ENCODE measurements around the gene KCNS3.

KCNS3 gene

DNA sequence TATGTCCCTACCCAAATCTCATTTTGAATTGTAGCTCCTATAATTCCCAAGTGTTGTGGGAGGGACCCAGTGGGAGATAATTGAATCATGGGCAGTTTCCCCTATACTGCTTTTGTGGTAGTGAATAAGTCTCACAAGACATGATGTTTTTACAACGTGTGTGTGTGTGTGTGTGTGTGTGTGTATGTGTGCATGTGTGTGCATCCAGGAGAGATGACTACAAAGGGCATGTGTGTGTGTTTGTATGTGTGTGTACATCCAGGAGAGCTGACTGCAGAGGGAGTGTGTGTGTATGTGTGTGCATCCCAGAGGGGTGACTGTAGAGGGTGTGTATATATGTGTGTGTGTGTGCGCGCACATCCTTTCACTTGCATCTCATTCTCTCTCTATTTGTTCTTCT lies 86.7 kb downstream of the KCNS3 start:
- no peak for TF ChIP-seq TCF4 (CRISPR knock-in tag; IDR thresholded peaks at IDR 0.05; ENCODE audit: borderline replicate concordance)
- TF ChIP-seq SNAI2 (CRISPR knock-in tag; IDR thresholded peaks at IDR 0.05): no peak
- no peak for TF ChIP-seq ARNTL (CRISPR knock-in tag; IDR thresholded peaks at IDR 0.05; ENCODE audit: borderline replicate concordance, low read depth)
- TF ChIP-seq GLIS3 (CRISPR knock-in tag; IDR thresholded peaks at IDR 0.05): no peak
- TF ChIP-seq ZC3H10 (CRISPR knock-in tag; IDR thresholded peaks at IDR 0.05): no peak
- TF ChIP-seq, protein P1, sequence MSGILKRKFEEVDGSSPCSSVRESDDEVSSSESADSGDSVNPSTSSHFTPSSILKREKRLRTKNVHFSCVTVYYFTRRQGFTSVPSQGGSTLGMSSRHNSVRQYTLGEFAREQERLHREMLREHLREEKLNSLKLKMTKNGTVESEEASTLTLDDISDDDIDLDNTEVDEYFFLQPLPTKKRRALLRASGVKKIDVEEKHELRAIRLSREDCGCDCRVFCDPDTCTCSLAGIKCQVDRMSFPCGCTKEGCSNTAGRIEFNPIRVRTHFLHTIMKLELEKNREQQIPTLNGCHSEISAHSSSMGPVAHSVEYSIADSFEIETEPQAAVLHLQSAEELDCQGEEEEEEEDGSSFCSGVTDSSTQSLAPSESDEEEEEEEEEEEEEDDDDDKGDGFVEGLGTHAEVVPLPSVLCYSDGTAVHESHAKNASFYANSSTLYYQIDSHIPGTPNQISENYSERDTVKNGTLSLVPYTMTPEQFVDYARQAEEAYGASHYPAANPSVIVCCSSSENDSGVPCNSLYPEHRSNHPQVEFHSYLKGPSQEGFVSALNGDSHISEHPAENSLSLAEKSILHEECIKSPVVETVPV (CRISPR knock-in tag; IDR thresholded peaks at IDR 0.05): no peak
- no peak for TF ChIP-seq PPARA (CRISPR knock-in tag; IDR thresholded peaks at IDR 0.05; ENCODE audit: borderline replicate concordance)
- no peak for ATAC-seq

DNA sequence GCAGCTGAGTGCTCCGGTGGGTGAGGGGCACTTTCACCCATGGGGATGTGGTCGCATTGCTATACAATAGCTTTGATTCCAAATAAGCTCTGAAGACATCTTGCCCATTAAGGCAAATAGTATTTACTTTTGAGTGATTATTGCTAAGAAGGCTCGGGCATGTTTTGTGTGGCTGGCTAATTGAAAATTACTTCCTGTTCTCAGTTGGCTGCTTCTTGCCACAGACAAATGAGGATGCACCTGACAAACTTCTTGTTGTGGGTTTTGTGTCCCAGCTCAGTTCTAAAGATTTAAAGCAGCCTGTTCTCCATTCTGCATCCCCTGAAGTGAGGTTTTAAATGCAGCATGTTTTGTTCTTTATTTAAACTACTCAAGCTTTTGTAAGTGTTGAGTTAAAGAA lies 88.3 kb downstream of the KCNS3 start:
- TF ChIP-seq ZFP3 (CRISPR knock-in tag; IDR thresholded peaks at IDR 0.05) (no peak), OSR1 (CRISPR knock-in tag; IDR thresholded peaks at IDR 0.05) (no peak), ARNTL (CRISPR knock-in tag; IDR thresholded peaks at IDR 0.05; ENCODE audit: borderline replicate concordance, low read depth) (no peak), TCF4 (CRISPR knock-in tag; IDR thresholded peaks at IDR 0.05; ENCODE audit: borderline replicate concordance) (no peak), TOX (CRISPR knock-in tag; IDR thresholded peaks at IDR 0.05; ENCODE audit: borderline replicate concordance) (no peak), GLIS3 (CRISPR knock-in tag; IDR thresholded peaks at IDR 0.05) (no peak), ZNF70 (CRISPR knock-in tag; IDR thresholded peaks at IDR 0.05) (no peak), ISL1 (CRISPR knock-in tag; IDR thresholded peaks at IDR 0.05) (no peak), BACH2 (CRISPR knock-in tag; IDR thresholded peaks at IDR 0.05; ENCODE audit: borderline replicate concordance) (no peak), SNAI2 (CRISPR knock-in tag; IDR thresholded peaks at IDR 0.05) (no peak), ZNF565 (CRISPR knock-in tag; conservative IDR thresholded peaks at IDR 0.05; ENCODE audit: low read depth) (no peak), ZC3H10 (CRISPR knock-in tag; IDR thresholded peaks at IDR 0.05) (no peak)
- TF ChIP-seq, protein P2, sequence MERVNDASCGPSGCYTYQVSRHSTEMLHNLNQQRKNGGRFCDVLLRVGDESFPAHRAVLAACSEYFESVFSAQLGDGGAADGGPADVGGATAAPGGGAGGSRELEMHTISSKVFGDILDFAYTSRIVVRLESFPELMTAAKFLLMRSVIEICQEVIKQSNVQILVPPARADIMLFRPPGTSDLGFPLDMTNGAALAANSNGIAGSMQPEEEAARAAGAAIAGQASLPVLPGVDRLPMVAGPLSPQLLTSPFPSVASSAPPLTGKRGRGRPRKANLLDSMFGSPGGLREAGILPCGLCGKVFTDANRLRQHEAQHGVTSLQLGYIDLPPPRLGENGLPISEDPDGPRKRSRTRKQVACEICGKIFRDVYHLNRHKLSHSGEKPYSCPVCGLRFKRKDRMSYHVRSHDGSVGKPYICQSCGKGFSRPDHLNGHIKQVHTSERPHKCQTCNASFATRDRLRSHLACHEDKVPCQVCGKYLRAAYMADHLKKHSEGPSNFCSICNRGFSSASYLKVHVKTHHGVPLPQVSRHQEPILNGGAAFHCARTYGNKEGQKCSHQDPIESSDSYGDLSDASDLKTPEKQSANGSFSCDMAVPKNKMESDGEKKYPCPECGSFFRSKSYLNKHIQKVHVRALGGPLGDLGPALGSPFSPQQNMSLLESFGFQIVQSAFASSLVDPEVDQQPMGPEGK (CRISPR knock-in tag; IDR thresholded peaks at IDR 0.05; ENCODE audit: borderline replicate concordance): no peak
- TF ChIP-seq, protein P1 (CRISPR knock-in tag; IDR thresholded peaks at IDR 0.05): no peak
- ATAC-seq: no peak

DNA sequence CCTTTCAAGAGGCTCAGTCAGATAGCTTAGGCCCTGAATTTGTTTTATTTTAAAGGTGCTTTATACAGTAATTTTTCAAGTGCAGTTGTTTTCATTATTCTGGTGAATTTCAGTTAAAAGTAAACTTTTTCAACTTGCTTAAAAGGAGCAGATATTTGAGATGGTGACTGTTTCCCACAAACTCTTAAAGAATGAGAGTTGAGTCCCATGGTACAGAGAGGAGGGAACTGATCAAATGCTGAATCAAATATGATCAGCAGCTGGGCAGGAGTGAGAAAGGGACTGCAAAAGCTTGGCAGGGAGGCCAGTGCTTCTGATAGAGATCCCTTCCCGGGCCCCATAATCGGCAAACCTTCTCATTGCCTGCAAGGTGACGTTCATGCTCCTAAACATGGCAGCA lies 91.2 kb downstream of the KCNS3 start:
- ATAC-seq: no peak
- no peak for TF ChIP-seq OSR1 (CRISPR knock-in tag; IDR thresholded peaks at IDR 0.05)
- no peak for TF ChIP-seq ESRRG (CRISPR knock-in tag; IDR thresholded peaks at IDR 0.05)
- TF ChIP-seq PPARA (CRISPR knock-in tag; IDR thresholded peaks at IDR 0.05; ENCODE audit: borderline replicate concordance): no peak
- TF ChIP-seq BACH2 (CRISPR knock-in tag; IDR thresholded peaks at IDR 0.05; ENCODE audit: borderline replicate concordance): no peak
- no peak for TF ChIP-seq ZC3H10 (CRISPR knock-in tag; IDR thresholded peaks at IDR 0.05)
- no peak for TF ChIP-seq SNAI2 (CRISPR knock-in tag; IDR thresholded peaks at IDR 0.05)
- TF ChIP-seq TOX (CRISPR knock-in tag; IDR thresholded peaks at IDR 0.05; ENCODE audit: borderline replicate concordance): no peak
- TF ChIP-seq, protein P3, sequence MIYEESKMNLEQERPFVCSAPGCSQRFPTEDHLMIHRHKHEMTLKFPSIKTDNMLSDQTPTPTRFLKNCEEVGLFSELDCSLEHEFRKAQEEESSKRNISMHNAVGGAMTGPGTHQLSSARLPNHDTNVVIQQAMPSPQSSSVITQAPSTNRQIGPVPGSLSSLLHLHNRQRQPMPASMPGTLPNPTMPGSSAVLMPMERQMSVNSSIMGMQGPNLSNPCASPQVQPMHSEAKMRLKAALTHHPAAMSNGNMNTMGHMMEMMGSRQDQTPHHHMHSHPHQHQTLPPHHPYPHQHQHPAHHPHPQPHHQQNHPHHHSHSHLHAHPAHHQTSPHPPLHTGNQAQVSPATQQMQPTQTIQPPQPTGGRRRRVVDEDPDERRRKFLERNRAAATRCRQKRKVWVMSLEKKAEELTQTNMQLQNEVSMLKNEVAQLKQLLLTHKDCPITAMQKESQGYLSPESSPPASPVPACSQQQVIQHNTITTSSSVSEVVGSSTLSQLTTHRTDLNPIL (CRISPR knock-in tag; IDR thresholded peaks at IDR 0.05; ENCODE audit: low read depth): no peak
- TF ChIP-seq TCF4 (CRISPR knock-in tag; IDR thresholded peaks at IDR 0.05; ENCODE audit: borderline replicate concordance): no peak
- TF ChIP-seq ZNF565 (CRISPR knock-in tag; conservative IDR thresholded peaks at IDR 0.05; ENCODE audit: low read depth): no peak
- no peak for TF ChIP-seq ZNF8 (CRISPR knock-in tag; IDR thresholded peaks at IDR 0.05)
- no peak for TF ChIP-seq ZFP30 (CRISPR knock-in tag; IDR thresholded peaks at IDR 0.05)

DNA sequence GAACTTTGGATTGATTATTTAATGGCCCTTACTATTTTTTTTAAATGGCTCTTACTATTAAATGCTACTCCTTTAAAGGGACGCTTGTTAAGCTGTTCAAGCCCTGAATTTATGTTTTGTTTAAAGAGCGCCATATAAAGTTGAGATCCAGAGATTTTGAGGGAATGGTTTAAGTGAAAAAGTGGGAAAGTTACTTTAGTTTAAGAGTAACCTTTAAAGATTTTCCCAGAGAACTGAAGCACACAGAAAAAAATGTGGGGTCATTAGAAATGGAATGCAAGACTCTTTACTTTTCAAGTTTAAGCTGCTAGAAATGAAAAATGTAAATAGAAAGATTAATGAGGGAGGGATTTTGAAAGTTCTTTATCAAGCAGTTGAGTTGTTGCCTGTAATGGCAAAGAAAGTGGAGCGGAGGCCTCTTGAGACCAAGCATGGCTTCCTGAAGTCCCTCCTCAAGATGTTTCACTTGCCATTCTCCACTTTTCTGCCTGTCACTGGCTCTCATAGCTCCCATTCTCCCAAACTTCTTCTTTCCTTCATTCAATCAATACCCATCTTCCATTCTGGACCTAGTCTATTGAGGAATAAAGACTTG lies 93.2 kb downstream of the KCNS3 start:
- no peak for ATAC-seq
- TF ChIP-seq BACH2 (CRISPR knock-in tag; IDR thresholded peaks at IDR 0.05; ENCODE audit: borderline replicate concordance): no peak
- no peak for TF ChIP-seq RARB (CRISPR knock-in tag; IDR thresholded peaks at IDR 0.05)
- TF ChIP-seq, protein P3 (CRISPR knock-in tag; IDR thresholded peaks at IDR 0.05; ENCODE audit: low read depth): no peak
- no peak for TF ChIP-seq TCF4 (CRISPR knock-in tag; IDR thresholded peaks at IDR 0.05; ENCODE audit: borderline replicate concordance)
- no peak for TF ChIP-seq ZFP30 (CRISPR knock-in tag; IDR thresholded peaks at IDR 0.05)
- TF ChIP-seq OSR1 (CRISPR knock-in tag; IDR thresholded peaks at IDR 0.05): no peak
- no peak for TF ChIP-seq ESRRG (CRISPR knock-in tag; IDR thresholded peaks at IDR 0.05)
- TF ChIP-seq, protein P4, sequence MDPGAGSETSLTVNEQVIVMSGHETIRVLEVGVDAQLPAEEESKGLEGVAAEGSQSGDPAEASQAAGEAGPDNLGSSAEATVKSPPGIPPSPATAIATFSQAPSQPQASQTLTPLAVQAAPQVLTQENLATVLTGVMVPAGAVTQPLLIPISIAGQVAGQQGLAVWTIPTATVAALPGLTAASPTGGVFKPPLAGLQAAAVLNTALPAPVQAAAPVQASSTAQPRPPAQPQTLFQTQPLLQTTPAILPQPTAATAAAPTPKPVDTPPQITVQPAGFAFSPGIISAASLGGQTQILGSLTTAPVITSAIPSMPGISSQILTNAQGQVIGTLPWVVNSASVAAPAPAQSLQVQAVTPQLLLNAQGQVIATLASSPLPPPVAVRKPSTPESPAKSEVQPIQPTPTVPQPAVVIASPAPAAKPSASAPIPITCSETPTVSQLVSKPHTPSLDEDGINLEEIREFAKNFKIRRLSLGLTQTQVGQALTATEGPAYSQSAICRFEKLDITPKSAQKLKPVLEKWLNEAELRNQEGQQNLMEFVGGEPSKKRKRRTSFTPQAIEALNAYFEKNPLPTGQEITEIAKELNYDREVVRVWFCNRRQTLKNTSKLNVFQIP (CRISPR knock-in tag; IDR thresholded peaks at IDR 0.05; ENCODE audit: borderline replicate concordance, low read depth): no peak
- no peak for TF ChIP-seq ARNTL (CRISPR knock-in tag; IDR thresholded peaks at IDR 0.05; ENCODE audit: borderline replicate concordance, low read depth)
- TF ChIP-seq ZC3H10 (CRISPR knock-in tag; IDR thresholded peaks at IDR 0.05): no peak
- no peak for TF ChIP-seq PPARA (CRISPR knock-in tag; IDR thresholded peaks at IDR 0.05; ENCODE audit: borderline replicate concordance)
- TF ChIP-seq ZNF70 (CRISPR knock-in tag; IDR thresholded peaks at IDR 0.05): no peak
- TF ChIP-seq, protein P1 (CRISPR knock-in tag; IDR thresholded peaks at IDR 0.05): no peak
- no peak for TF ChIP-seq GLIS3 (CRISPR knock-in tag; IDR thresholded peaks at IDR 0.05)
- TF ChIP-seq ISL1 (CRISPR knock-in tag; IDR thresholded peaks at IDR 0.05): no peak

Measured in SK-N-SH treated with all-trans-retinoic acid at 6 μM for 48 hours (cell line).